HCT116 (cell line): ENCODE measurements around the gene UTF1. TPM values are rescaled to one million over a fixed set of nuclear protein-coding genes. Genes with fewer than 3 reads are reported as not detected.

Experiments
- ATAC-seq: fragments of 200-7000 bp; cut with Tn5 transposase; 2 replicates; pipeline ENCODE4 v1.9.1; 2020; ENCODE audit warnings: mild to moderate bottlenecking, moderate library complexity
- BruUV-seq: library from RNA; stranded (reverse); fragments of 400-500 nt; replicated peaks from 2 replicates; lab custom pipeline; 2021; lab: Mats Ljungman, UMichigan
- CTCF ChIA-PET: fragments of 300-600 bp; sonication (Branson Sonifier 250); formaldehyde crosslinking; loops from one replicate; lab custom pipeline; 2021; ENCODE audit warnings: antibody characterized with exemption; lab: Charles Lee
- POLR2A ChIA-PET: fragments of 300-600, 350-600 bp; sonication (Branson Sonifier 250); formaldehyde crosslinking; loops from one replicate; lab custom pipeline; 2021; ENCODE audit warnings: antibody characterized with exemption; lab: Charles Lee
- RAD21 ChIA-PET, 2 experiments: fragments of 300-600 bp; sonication (Branson Sonifier 250); formaldehyde crosslinking; loops; one replicate each; lab custom pipeline; 2023; ENCODE audit warnings: low total read pairs in 2 of 2; ENCODE audit not compliant: uncharacterized antibody in 2 of 2, unreplicated experiment in 2 of 2, low non-redundant PET in 1 of 2; lab: Charles Lee
- DNase-seq: peaks from one replicate; pipeline ENCODE4 v3.0.0-alpha.2; 2010; ENCODE audit warnings: low read depth, low spot score
- H2AFZ ChIP-seq: fragments of 200-600 bp; shearing (Covaris generic), sonication (generic); 2 replicates; pipeline ENCODE4 v1.6.1; 2017; ENCODE audit warnings: low read depth, mixed run types, mixed read lengths, antibody characterized with exemption, low read length; ENCODE audit not compliant: poor library complexity, severe bottlenecking
- H3K27ac ChIP-seq: 2 replicates; pipeline ENCODE4 v1.5.1; 2012; ENCODE audit warnings: low read depth, low read length
- H3K27me3 ChIP-seq: fragments of 200-600 bp; sonication (generic); 2 replicates; pipeline ENCODE4 v1.6.1; 2016; ENCODE audit warnings: mixed run types, low read length, mixed read lengths; ENCODE audit not compliant: insufficient read depth
- H3K36me3 ChIP-seq, 2 experiments: fragments of 200-500 bp in 1 of 2; fragments of 200-600 bp in 1 of 2; sonication (Bioruptor generic) in 1 of 2; sonication (generic) in 1 of 2; 2 replicates each; pipeline versions ENCODE4 v1.5.1 to v1.6.1; 2014 to 2016; ENCODE audit warnings: low read length in 2 of 2, inconsistent platforms in 1 of 2, mixed read lengths in 1 of 2, mixed run types in 1 of 2; ENCODE audit not compliant: insufficient read depth in 2 of 2, control insufficient read depth in 1 of 2
- H3K4me1 ChIP-seq, 2 experiments: fragments of 200-600 bp in 1 of 2; sonication (generic) in 1 of 2; 2 replicates each; pipeline versions ENCODE4 v1.5.1 to v1.6.1; 2012 to 2017; ENCODE audit warnings: low read length in 2 of 2, inconsistent platforms in 1 of 2, mild to moderate bottlenecking in 1 of 2, mixed read lengths in 1 of 2, mixed run types in 1 of 2, moderate library complexity in 1 of 2; ENCODE audit not compliant: insufficient read depth in 2 of 2, control insufficient read depth in 1 of 2
- H3K4me2 ChIP-seq: fragments of 200-600 bp; sonication (generic); 2 replicates; pipeline ENCODE4 v1.6.1; 2017; ENCODE audit warnings: mixed run types, low read length, mixed read lengths
- H3K4me3 ChIP-seq, 2 experiments: fragments of 200-600 bp in 1 of 2; sonication (generic) in 1 of 2; replicated peaks in 1 of 2; 2 replicates each; pipeline ENCODE4 v1.5.1; 2011 to 2016; ENCODE audit warnings: low read length in 2 of 2, control low read depth in 1 of 2, low read depth in 1 of 2, mild to moderate bottlenecking in 1 of 2, mixed read lengths in 1 of 2, mixed run types in 1 of 2
- H3K79me2 ChIP-seq: fragments of 200-600 bp; sonication (generic); 2 replicates; pipeline ENCODE4 v1.6.1; 2017; ENCODE audit warnings: mild to moderate bottlenecking, mixed run types, low read length, moderate library complexity, mixed read lengths; ENCODE audit not compliant: insufficient read depth
- H3K9ac ChIP-seq: fragments of 200-600 bp; sonication (generic); 2 replicates; pipeline ENCODE4 v1.6.1; 2016; ENCODE audit warnings: low read length, mixed read lengths
- H3K9me2 ChIP-seq: fragments of 200-600 bp; sonication (generic), shearing (Covaris generic); 2 replicates; pipeline ENCODE4 v1.6.1; 2017; ENCODE audit warnings: mixed run types, mild to moderate bottlenecking, moderate library complexity; ENCODE audit not compliant: insufficient read depth
- H3K9me3 ChIP-seq, 2 experiments: fragments of 200-500 bp in 1 of 2; fragments of 200-600 bp in 1 of 2; sonication (Bioruptor generic) in 1 of 2; sonication (generic) in 1 of 2; 2 replicates each; pipeline ENCODE4 v1.6.1; 2014 to 2017; ENCODE audit warnings: low read length in 2 of 2, mixed read lengths in 2 of 2, inconsistent platforms in 1 of 2, low read depth in 1 of 2, mild to moderate bottlenecking in 1 of 2, mixed run types in 1 of 2, moderate library complexity in 1 of 2; ENCODE audit not compliant: control insufficient read depth in 1 of 2, insufficient read depth in 1 of 2
- H4K20me1 ChIP-seq: fragments of 200-600 bp; sonication (generic), shearing (Covaris generic); 2 replicates; pipeline ENCODE4 v1.6.1; 2017; ENCODE audit warnings: mixed run types, mild to moderate bottlenecking, moderate library complexity; ENCODE audit not compliant: insufficient read depth
- CBX3 ChIP-seq: IDR thresholded peaks from 2 replicates; pipeline ENCODE4 v1.6.1; 2012; ENCODE audit warnings: low read depth
- EZH2phosphoT487 ChIP-seq: fragments of 200-600 bp; IDR thresholded peaks from 2 replicates; pipeline ENCODE4 v1.6.1; 2018; ENCODE audit warnings: antibody characterized with exemption, borderline replicate concordance
- JUND ChIP-seq: IDR thresholded peaks from 2 replicates; pipeline ENCODE4 v1.6.1; 2012
- POLR2AphosphoS5 ChIP-seq: IDR thresholded peaks from 2 replicates; pipeline ENCODE4 v1.6.1; 2011; ENCODE audit warnings: mild to moderate bottlenecking, low read depth, low read length, moderate library complexity
- RAD21 ChIP-seq: IDR thresholded peaks from 2 replicates; pipeline ENCODE4 v1.6.1; 2012; ENCODE audit warnings: low read depth, mild to moderate bottlenecking
- SIN3A ChIP-seq: IDR thresholded peaks from 2 replicates; pipeline ENCODE4 v1.6.1; 2012; ENCODE audit warnings: low read depth
- SP1 ChIP-seq: IDR thresholded peaks from 2 replicates; pipeline ENCODE4 v1.6.1; 2012; ENCODE audit warnings: low read depth
- SRF ChIP-seq: IDR thresholded peaks from 2 replicates; pipeline ENCODE4 v1.6.1; 2012; ENCODE audit warnings: low read depth
- ZNF274 ChIP-seq: fragments of 200-500 bp; sonication (Bioruptor generic); IDR thresholded peaks from 2 replicates; pipeline ENCODE4 v1.6.1; 2014; ENCODE audit warnings: mild to moderate bottlenecking, low read depth, low read length, inconsistent platforms
- intact Hi-C: fragments of 100-400 bp; cut with micrococcal nuclease; formaldehyde crosslinking; loops from 2 replicates; pipeline ENCODE4 v1.10.0; 2022
- total RNA-seq: library from RNA; stranded (reverse); gene quantifications from one replicate; pipeline ENCODE4 v1.2.1, GENCODE V29; 2021; ENCODE audit not compliant: unreplicated experiment
- TF ChIP-seq, protein P1 (sequence below), 3 experiments: fragments of 200-600 bp in 1 of 3; sonication (generic) in 1 of 3; IDR thresholded peaks in 2 of 3; conservative IDR thresholded peaks in 1 of 3; 2 replicates each; pipeline ENCODE4 v1.5.1; 2012 to 2017; ENCODE audit warnings: low read depth in 2 of 3, low read length in 2 of 3, antibody characterized with exemption in 1 of 3, borderline replicate concordance in 1 of 3, control low read depth in 1 of 3, mild to moderate bottlenecking in 1 of 3, mixed read lengths in 1 of 3, mixed run types in 1 of 3, moderate library complexity in 1 of 3; ENCODE audit not compliant: insufficient read depth in 1 of 3
- TF ChIP-seq, protein P2 (sequence below): IDR thresholded peaks from 2 replicates; pipeline ENCODE4 v1.6.1; 2011; ENCODE audit warnings: mild to moderate bottlenecking, low read length, moderate library complexity; ENCODE audit not compliant: insufficient replicate concordance; ENCODE audit errors: extremely low read depth
- TF ChIP-seq, protein P3 (sequence below): IDR thresholded peaks from 2 replicates; pipeline ENCODE4 v1.6.1; 2012
- TF ChIP-seq, protein P4 (sequence below): IDR thresholded peaks from 2 replicates; pipeline ENCODE4 v1.6.1; 2012

The UTF1 gene
- total RNA-seq, 1 experiment from 2014 or later = not detected

DNA sequence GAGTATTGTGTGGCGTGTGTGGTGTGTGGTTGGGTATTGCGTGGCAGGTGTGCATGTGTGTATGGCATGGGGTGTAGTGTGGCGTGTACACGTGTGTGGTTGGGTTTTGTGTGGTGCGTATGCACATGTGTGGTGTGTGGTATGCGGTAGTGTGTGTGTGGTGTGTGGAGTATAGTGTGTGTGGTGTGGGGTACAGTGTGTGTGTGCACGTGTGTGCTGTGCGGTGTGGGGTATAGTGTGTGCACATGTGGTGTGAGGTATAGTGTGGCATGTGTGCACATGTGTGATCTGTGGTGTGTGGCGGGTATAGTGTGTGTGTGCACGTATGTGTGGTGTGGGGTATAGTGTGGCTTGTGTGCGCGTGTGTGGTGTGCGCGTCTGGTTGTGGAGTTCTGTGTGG is 20.9 kb upstream of the UTF1 start:
- Histone ChIP-seq H2AFZ (no peak overlapping the region), H3K9me2 (no peaks in the 10 kb centered on the region), H3K27ac (no peak overlapping the region), H3K4me3 (no peak overlapping the region), H3K79me2 (no peaks in the 10 kb centered on the region), H3K9ac (no peak overlapping the region), H3K4me1 (no peaks in the 10 kb centered on the region), H4K20me1 (no peaks in the 10 kb centered on the region), H3K36me3 (no peaks in the 10 kb centered on the region), H3K27me3 (no peaks in the 10 kb centered on the region), H3K4me2 (no peak overlapping the region), H3K9me3 (no peaks in the 10 kb centered on the region)
- ATAC-seq = no peak
- TF ChIP-seq POLR2AphosphoS5 (no peak), RAD21 (no peak), JUND (no peak), SRF (no peak), SIN3A (no peak), ZNF274 (no peak), CBX3 (no peak), SP1 (no peak), EZH2phosphoT487 (no peak)
- TF ChIP-seq, protein P1, sequence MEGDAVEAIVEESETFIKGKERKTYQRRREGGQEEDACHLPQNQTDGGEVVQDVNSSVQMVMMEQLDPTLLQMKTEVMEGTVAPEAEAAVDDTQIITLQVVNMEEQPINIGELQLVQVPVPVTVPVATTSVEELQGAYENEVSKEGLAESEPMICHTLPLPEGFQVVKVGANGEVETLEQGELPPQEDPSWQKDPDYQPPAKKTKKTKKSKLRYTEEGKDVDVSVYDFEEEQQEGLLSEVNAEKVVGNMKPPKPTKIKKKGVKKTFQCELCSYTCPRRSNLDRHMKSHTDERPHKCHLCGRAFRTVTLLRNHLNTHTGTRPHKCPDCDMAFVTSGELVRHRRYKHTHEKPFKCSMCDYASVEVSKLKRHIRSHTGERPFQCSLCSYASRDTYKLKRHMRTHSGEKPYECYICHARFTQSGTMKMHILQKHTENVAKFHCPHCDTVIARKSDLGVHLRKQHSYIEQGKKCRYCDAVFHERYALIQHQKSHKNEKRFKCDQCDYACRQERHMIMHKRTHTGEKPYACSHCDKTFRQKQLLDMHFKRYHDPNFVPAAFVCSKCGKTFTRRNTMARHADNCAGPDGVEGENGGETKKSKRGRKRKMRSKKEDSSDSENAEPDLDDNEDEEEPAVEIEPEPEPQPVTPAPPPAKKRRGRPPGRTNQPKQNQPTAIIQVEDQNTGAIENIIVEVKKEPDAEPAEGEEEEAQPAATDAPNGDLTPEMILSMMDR (IDR thresholded peaks at IDR 0.05 in 2 of 3, conservative IDR thresholded peaks at IDR 0.05 in 1 of 3; ENCODE audit: borderline replicate concordance in 1 of 3, insufficient read depth in 1 of 3, low read depth in 2 of 3, low read length in 2 of 3) = no peak
- TF ChIP-seq, protein P2, sequence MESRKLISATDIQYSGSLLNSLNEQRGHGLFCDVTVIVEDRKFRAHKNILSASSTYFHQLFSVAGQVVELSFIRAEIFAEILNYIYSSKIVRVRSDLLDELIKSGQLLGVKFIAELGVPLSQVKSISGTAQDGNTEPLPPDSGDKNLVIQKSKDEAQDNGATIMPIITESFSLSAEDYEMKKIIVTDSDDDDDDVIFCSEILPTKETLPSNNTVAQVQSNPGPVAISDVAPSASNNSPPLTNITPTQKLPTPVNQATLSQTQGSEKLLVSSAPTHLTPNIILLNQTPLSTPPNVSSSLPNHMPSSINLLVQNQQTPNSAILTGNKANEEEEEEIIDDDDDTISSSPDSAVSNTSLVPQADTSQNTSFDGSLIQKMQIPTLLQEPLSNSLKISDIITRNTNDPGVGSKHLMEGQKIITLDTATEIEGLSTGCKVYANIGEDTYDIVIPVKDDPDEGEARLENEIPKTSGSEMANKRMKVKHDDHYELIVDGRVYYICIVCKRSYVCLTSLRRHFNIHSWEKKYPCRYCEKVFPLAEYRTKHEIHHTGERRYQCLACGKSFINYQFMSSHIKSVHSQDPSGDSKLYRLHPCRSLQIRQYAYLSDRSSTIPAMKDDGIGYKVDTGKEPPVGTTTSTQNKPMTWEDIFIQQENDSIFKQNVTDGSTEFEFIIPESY = no peak
- TF ChIP-seq, protein P3, sequence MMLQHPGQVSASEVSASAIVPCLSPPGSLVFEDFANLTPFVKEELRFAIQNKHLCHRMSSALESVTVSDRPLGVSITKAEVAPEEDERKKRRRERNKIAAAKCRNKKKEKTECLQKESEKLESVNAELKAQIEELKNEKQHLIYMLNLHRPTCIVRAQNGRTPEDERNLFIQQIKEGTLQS = no peak
- TF ChIP-seq, protein P4, sequence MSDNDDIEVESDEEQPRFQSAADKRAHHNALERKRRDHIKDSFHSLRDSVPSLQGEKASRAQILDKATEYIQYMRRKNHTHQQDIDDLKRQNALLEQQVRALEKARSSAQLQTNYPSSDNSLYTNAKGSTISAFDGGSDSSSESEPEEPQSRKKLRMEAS = no peak
- RAD21 ChIA-PET = no interaction called here
- POLR2A ChIA-PET = no interaction called here
- CTCF ChIA-PET = no interaction called here
- intact Hi-C loops = no loop called here
- no peak for DNase-seq
- no TSS peak for BruUV-seq
